HS-27A (cell line): ENCODE data around the gene FUCA1.
"Not testable (repeated sequence)": the region's sequence is repeated elsewhere in the genome, so short reads cannot be mapped to it uniquely, and the experiment has no call there.

Source experiments
- DNase-seq: peaks from one replicate; pipeline ENCODE4 v3.0.0-alpha.2; 2012; ENCODE audit warnings: low read depth, missing footprints

Gene FUCA1

GRCh38 chr1:23867895-23868556, at the start of gene FUCA1:
Gene FUCA1, minus strand, starts transcription at chr1:23868290. Its CDS starts 4 bp downstream, at chr1:23868286.
- DNase-seq, result peak; percentile 50

DNA sequence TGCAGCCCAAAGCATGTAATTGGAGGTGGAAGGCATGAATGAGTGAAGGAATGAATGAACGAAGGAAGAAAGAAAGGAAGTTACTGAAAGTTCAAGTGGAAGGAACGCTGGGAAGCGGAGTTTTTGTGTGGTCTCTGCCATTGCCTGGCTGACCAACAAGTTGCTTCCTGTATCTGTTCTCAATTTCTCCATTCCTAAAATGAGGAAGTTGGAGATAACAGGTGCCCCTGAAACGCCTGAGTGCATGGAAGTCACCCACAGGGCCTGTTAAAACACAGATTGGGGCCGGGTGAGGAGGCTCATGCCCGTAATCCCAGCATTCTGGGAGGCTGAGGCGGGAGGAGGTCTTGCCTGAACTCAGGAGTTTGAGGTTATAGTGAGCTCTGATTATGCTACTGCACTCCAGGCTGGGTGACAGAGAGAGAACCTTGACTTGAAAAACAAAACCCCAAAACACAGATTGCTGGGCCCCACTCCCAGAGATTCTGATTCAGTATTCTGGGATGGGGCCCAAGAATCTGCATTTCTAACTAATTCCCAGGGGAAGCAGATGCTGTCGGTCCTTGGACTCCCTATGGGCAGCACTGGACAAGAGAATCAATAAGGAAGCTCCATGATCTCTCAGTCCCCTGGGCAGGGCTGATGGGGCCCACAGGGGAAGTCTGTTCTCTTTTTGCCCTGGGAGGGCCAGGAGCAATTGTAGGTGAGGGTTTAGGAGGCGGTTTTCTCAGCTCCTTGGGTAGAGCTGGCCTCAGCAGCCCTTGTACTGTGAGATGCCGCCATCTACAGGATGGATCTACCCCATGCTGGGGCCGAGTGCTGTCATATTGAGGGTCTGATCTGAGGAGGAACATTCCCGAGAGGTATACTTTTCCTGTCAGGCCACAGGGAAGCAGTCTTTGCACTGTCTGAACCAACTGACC, 48.4 kb upstream of the FUCA1 start:
- peak; percentile 9 for DNase-seq

DNA sequence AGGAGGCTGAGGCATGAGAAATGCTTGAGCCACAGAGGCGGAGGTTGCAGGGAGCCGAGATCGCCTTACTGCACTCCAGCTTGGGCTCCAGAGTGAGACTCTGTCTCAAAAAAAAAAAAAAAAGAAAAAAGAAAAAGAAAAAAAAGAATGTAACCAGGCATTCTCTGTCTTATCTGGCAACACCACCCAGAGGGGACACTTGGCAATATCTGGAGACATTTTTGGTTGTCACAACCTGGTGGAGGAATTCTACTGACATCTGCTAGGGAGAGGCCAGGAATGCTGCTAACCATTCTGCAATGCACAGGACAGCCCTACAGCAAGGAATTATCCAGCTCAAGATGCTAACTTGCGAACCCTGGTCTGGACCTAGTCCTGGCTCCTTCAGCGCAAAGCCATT, 47.4 kb upstream of the FUCA1 start:
- no peak for DNase-seq

DNA sequence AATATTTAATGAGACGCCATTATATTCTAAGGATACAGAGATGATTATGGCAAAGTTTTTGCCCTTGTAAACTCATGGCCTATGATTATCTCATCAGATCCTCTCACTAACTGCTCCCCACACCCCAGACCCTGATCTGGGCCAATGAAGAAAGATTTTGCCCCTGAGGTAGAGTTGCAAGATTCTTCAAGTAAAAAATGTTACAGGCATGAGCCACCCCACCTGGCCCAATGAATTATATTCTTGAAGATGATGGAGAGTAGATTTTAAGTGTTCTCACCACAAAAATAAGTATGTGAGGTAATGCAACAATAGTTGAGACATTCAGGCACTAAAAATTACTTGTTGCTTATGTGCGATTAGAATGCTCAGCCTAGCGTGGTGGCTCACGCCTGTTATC, 46.8 kb upstream of the FUCA1 start:
- DNase-seq, result no peak

- no peak for DNase-seq
These were observed 45.3 kb upstream of the FUCA1 start, which contains the start of gene CNR2 for GRCh38 chr1:23913212-23913880. Gene CNR2, minus strand, starts transcription at chr1:23913362. Its CDS starts 37,745 bp downstream, at chr1:23875617.

GRCh38 chr1:23911921-23912320, 43.8 kb upstream of the FUCA1 start:
- no peak for DNase-seq

DNA sequence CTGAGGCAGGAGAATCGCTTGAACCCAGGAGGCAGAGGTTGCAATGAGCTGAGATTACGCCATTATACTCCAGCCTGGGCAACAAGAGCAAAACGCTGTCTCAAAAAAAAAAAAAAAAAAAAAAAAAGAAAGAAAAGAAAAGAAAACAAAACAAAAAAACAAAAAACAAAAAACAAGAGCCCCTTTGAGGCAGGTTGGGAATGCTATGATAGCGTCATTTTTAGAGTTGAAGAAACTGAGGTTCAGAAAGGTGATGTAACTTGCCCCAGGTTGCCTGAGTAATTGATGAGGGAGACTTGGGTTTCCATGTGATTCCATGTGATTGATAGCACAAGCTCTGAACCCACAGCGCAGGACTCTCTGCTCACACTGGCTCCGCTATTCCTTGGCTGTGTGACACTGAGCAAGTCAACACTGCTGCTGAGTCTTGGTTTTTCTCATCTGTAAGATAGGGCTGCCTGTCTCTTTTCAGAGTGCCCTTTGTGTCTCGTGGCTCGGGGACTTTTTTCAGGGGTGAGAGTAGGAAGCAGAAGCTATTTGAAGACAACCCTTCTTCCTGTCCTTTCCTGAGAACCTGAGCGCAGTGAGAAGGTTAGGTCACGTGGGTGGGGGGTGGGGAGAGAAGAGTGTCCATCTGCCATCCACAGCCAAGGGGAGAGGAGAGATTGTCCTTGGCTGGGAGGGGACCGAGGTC, 42.6 kb upstream of the FUCA1 start:
- no peak for DNase-seq

DNA sequence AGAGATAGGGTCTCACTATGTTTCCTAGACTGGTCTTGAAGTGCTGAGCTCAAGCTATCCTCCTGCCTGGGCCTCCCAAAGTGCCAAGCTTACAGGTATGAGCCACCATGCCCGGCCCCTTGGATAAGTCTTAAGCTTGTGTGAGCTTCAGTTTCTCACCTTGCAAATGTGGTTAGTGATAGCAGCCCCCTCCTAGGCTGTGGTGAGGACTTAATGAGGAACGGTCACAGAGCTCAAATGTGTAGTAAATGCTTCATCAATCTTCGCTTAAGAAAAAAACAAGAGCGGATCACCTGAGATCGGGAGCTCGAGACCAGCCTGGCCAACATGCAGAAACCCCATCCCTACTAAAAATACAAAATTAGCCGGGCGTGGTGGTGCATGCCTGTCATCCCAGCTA, 42.1 kb upstream of the FUCA1 start:
- no peak for DNase-seq

GRCh38 chr1:23909412-23909811, 41.3 kb upstream of the FUCA1 start:
- no peak for DNase-seq

DNA sequence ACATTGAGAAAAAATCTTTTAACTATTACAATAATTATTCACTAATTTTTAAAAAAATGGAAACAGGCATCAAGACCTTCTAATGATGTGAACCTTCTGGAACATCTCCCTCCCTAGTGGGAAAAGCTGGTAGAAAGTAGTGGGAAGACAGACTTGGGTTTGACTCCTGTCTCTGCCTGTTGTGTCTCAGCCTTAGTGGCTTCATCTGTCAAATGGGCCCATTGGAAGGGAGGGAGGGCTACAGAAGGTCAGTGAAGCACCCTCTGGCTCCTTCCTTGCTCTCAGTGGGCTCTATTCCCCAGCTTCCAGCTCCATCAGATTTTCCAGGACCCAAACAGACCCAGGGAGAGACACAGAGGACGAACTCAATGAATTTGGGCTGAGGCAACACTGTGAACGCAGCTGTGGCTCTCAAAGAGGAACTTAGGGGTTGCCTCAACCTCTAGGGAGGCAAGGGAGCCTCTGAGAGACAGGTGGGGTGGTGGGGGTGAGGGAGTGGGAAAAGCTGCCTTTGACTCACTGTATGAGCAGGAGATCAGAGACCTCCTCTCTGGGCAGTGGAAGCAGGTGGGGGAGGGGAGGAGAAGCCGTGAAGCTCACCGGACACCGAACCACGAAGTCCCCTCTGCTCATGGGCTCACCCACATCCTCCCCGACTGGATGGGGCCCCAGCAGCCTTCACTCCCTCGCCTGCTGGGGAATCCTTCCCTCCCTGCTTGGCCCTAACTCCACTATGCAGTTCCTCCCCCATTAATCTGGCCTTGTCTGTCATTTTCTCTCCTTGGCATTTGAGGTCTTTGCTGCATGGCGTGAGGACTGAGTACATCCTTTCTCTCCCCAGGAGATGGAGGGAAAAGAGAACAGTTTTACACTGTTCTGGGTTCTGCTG, 40.6 kb upstream of the FUCA1 start:
- DNase-seq, result no peak

DNA sequence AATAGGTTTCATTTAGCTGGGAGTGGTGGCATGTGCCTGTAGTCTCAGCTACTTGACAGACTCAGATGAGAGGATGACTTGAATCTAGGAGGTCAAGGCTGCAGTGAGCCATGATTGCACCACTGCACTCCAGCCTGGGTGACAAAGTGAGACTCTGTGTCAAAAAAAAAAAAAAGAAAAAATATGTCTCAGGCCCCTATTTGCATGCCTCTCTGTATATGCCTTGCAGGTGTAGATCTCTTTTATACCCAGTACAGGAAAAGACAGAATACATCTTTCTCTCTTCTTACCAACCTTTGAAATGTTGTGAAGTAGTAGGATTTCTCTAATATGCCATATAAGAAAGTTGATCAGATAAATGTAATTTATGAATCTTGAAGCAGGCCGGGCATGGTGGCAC, 38.6 kb upstream of the FUCA1 start:
- no peak for DNase-seq

DNA sequence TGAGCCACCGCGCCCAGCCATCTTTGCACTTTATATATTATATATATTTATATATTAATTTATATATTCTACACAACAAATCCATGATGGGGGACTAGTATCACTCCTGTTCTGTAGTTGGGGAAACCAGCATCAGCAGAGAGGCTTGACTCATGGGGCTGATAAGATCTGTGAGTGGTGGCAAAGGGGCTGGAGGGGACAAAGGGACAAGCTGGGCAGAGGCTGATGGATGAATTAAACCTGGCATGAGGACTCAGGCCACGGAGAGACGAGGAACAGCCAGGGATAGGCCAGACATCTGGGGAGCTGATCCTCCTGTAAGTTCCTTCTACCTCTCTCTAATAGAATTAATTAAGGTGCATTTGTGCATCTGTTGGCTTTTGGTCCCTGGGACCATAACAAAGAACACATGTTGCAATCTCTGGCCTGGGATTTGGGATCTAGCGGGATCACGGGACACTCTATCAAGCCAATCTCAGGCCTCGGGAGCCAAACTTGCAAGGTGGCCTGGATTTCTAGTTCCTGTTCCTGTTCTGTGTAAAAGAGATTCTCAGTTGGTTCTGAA, 37.5 kb upstream of the FUCA1 start:
- DNase-seq, result no peak

DNA sequence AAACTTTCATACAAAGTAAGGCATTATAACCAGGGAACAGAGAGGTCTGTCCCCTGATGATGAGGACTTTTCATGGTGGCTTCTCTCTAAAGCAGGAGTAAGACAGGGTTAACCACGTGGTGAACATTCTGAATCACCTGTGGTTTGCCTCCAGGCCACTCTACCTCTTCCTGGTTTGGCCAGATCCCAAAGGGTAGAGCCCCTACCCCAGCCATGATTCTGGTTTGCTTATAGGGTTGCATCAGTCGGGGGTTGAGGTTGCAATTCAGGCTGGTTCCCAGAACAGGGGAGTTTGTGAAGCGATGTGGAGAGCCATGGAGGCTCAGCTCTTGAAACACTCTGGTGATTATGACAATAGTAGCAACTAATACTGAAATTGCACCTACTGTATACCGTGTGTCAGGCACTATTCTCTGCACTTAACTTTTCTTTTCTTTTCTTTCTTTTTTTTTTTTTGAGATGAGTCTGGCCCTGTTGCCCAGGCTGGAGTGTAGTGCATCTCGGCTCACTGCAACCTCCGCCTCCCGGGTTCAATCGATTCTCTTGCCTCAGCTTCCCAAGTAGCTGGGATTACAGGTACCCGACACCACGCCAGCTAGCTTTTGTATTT, 36.8 kb upstream of the FUCA1 start:
- no peak for DNase-seq

DNA sequence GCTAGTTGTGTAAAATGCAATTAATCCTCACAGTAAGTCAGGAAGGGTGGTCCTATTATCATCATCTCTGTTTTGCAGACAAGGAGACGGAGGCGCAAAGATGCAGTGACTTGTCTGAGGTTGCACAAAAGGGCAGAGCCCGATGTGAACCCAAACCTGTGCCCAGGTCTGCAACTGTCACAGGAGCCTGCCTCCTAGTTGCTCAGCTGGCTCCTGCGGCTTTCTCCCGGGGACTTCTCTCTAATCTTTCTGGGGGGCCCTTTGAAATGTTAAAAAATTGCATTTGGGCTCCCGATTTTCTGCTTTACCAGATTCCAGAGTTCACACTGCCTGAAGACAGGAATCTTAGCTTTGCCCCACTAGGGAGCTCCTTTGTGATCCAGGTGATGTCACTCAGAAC, 35.7 kb upstream of the FUCA1 start:
- DNase-seq, result no peak

DNA sequence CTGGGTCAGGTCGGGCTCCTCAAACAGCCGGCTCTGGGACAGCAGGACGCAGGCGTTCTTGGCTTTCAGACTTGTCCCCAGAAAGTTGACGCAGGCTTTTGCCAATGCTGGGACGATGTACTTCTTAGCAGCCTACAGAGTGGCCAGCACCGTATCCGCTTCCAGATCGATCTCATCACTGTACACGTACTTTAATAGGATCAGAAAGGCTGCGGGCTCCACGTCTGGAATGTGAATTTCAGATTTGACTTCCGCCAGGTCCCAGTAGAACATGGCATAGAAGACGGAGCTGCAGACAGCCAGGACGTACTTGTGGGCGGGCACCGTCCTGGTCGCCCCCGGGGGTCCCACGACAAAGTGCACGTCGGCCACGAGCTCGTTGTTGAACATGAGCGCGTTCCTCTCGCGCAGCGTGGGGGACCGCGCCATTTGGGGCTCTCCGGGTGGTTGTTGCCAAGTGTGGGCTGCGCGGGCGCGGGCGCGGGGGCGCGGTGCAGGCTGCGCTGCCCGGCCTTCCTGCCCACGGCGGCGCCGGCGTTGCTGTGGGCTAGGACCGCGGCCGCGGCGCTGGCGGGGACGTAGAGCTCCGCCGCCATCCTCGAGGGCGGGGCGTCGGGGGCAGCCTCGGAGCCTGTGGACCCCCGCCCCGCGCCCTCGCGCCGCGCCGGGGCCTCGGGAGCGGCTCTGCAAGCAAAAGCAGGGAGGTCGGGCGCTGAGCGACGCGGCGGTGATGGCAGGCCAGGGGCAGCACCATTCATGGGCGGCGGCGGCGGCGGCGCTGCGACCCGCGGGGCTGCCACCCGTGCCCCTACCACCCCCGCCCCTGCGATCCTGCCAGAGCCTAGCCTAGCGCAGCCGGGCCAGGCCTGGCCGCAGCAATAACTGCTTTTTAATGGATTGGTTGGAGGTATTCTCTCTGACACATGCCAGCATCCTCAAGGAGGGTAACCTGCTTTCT, 34.5 kb upstream of the FUCA1 start:
- DNase-seq, result no peak

DNA sequence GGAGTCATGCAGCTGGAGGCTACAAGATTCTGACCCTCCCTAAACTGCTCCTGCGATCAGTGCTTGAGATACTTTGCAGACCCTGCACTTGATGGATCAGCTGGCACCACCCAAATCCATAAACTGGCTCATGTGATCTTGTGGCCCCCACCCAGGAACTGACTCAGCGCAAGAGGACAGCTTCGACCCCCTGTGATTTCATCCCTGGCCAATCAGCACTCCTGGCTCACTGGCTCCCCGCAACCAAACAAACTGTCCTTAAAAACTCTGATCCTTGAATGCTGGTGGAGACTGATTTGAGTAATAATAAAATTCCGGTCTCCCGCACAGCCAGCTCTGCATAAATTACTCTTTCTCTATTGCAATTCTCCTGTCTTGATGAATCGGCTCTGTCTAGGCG, 31.9 kb upstream of the FUCA1 start:
- DNase-seq, result not testable (repeated sequence)

GRCh38 chr1:23899070-23899469, 31.0 kb upstream of the FUCA1 start:
- no peak for DNase-seq

GRCh38 chr1:23897083-23897482, 29.0 kb upstream of the FUCA1 start:
- DNase-seq, result no peak

DNA sequence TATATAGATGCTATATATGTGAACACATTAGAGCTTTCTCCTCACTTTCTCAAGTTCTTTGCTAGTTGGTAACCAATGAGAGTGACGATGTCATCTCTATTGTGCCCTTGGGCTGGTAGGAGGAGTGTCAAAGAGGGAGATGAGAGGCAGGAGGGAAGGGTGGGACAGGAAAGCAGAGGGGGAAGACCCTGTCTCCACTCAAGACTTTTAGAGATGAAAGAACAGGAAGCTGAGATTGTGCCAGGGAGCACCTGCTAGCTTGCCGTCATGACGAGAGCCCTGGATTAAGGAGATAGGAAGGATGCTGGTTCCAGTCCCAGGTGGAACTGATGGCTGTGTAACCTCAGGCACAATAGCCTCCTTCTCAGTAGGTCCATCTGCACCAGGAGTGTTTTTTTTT, 28.4 kb upstream of the FUCA1 start:
- DNase-seq, result no peak
